Measurements from ENCODE around the gene MGST2.
"Not testable (repeated sequence)": the region's sequence is repeated elsewhere in the genome, so short reads cannot be mapped to it uniquely, and the experiment has no call there.

MGST2 gene

GRCh38 chr4:139672732-139673131 is 7.1 kb downstream of the MGST2 start:
- DNase-seq, result no peak

DNA sequence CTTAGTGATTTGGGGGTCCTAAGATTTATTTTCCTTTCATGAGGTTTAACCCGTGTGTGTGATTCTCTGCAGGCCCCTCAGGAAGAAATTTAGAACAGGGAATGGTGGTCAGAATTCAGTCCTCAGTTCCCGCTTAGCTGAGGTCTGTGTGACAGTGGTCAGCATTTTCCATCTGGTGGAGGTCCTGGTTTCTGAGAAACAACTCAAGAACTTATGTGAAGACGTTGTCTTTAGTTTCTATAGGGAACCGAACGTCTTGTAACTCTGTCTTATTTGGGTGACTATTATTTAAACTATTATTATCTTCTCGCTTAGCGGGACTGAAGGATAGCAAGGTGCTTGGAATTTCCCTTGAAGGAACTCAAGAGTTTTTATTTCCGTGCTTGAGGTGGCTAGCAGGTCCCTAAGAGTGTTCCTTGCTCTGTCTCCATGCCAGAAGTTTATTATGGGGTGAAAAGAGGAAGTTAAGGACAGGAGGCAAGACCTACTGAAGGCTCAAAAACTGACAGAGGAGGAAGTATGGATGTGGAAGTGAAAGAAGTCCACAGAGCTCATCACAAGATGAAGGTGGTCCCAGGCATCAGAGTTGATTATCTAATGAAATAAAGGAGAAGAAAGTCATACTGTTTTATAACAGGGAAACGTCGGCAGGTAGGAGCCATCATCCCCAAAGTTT is 9.4 kb downstream of the MGST2 start:
- DNase-seq, result no peak

DNA sequence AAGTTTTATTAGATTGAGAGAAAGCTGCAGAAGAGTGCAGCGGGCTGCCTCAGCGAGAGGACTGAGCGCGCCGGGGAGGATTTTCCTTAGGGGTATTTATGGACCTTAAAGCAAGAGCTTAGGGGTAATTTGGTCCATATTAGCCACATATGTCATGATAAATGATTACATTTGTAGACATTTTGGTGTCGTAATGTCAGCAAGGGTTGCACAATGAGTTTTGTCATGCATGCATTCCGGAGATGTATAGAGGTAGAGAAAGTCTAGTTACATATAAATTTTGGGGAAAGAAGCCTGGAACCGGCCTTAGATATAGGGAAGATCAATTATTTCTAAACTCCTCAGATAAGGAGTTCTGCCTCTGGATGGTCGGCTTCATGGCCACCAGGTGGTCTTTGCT is 10.0 kb downstream of the MGST2 start:
- no peak for DNase-seq

GRCh38 chr4:139676365-139676764 is 10.7 kb downstream of the MGST2 start:
- DNase-seq, result no peak

DNA sequence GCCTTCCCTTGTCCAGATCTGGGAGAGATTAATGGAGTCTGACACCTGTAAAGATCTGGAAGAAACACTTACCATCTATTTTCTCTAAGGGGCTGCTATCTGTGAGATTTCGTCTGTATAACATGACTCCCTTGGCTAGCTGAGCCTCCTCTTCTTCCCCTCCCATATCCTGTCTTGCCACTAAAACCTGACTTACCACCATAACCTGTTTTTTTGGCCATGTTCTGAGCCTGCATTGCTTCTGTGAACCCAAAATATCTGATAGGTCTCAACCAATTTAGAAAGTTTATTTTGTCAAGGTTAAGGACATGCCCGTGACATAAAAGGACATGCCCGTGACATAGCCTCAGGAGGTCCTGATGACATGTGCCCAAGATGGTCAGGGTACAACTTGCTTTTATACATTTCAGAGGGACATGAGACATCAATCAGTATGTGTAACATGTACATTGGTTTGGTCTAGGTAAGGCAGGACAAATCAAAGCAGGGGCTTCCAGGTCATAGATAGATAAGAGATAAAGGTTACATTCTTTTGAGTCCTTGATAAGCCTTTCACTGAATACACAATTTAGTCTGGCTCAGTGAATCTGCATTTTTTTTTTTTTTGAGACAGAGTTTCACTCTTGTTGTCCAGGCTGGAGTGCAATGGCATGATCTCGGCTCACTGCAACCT is 11.4 kb downstream of the MGST2 start:
- no peak for DNase-seq

DNA sequence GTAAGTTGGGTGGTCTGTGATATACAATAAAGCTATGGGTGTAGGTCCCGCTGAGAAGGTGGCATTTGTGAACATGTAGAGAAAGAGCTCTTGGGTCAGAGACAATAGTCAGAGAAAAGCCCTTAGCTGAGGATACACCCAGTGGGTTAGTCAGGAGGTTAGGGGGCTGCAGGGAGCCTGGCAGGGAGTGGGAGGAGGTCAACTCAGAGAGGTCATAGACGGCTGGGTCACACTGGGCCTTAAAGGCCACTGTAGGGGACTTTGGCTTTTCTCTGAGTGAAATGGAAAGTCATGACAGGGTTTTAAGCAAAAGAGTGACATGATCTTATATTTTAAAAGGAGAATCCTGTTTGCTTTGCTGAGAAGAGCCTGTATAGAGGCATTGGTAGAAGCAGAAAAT is 16.7 kb downstream of the MGST2 start:
- no peak for DNase-seq

DNA sequence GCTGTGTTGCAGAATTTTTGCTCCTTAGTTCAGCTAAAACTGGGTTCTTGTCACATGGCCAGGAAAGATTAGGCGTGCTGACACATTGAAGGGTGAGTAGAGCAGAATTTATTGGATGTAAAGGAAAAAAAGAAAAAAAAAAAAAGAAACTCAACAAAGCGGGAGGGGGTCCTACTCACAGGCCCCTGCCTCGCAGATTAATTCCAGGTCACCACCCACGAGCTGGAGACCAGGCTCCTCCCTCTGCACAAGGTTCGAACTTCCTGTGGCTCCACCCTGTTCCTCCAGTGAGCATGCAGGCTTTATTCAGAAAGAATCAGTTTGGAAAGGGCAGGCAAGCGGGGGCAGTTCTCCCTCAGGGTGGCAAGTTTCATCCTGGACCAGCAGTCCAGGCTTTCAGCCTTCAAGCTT is 17.1 kb downstream of the MGST2 start:
- no peak for DNase-seq

GRCh38 chr4:139684351-139684750 is 18.7 kb downstream of the MGST2 start:
- DNase-seq, result no peak

DNA sequence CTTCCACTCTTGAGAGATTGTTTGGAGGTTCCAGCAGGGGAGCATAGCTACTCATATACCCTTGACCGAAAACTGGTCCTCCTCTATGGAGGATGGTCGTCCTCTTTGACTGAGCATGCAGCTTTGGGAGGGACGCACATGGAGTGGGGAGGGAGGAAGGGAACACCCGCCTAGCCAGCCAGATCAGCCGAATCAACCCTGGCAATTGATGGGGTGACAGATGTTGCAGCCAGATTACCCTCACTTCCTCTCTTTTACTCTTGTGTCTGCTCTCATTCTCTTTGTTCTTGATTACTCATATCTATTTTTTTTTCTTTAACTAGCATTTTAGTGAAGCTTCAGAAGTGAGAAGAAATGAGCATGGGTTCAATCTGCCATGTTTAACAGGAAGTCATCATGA is 19.6 kb downstream of the MGST2 start:
- DNase-seq, result no peak

GRCh38 chr4:139686130-139686529 is 20.5 kb downstream of the MGST2 start:
- DNase-seq, result no peak

DNA sequence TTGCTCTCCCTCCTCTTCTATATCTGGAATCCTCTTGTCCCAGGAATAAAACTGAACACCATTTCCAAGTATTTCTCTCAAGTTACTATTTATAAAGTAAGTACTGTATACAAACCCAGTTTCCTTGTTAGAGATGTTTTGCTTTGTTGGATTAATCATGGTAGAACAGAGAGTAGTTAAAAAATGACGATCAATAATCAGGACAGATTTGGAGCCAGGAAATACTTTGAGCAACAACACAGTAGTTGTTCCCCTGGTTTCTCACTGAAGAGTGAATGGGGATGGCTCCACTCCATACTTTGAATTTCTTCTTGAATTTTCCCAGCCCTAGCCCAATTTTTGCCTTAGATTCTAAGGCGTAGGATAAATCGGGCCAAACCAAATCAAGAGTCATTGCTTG is 21.4 kb downstream of the MGST2 start:
- DNase-seq, result no peak

DNA sequence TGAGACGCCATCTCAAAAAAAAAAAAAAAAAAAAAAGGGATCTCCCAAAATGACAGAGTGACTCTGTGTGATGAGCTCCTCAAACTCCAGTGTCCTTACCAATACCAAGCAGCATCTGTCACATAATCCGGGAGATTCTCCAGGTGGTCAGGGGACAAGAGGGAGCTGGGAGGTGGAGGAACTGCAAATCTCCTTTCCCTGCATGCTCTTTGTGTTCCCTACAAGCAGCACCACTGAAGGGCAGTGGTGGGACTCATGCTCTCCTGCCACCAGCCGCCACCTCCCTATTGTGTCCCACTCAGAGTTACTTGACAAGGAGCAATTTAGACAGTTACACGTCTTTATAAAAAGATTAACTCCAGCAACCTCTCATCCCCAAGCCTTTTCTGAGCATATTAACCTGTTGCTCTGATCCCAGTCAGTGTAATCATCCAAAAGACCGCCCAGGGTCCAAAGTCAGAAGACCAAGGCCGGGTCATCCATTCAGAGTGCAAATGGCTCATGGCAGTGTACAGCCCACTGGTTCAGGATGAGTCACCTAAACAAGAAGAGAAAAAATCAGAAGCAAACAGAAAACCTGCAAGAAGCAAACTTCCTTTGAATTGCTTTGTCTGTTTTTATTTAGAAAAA is 23.6 kb downstream of the MGST2 start:
- no peak for DNase-seq

GRCh38 chr4:139690419-139690818 is 24.8 kb downstream of the MGST2 start:
- DNase-seq, result no peak

GRCh38 chr4:139692309-139693012 is 26.8 kb downstream of the MGST2 start:
- DNase-seq, result peak; percentile 81

DNA sequence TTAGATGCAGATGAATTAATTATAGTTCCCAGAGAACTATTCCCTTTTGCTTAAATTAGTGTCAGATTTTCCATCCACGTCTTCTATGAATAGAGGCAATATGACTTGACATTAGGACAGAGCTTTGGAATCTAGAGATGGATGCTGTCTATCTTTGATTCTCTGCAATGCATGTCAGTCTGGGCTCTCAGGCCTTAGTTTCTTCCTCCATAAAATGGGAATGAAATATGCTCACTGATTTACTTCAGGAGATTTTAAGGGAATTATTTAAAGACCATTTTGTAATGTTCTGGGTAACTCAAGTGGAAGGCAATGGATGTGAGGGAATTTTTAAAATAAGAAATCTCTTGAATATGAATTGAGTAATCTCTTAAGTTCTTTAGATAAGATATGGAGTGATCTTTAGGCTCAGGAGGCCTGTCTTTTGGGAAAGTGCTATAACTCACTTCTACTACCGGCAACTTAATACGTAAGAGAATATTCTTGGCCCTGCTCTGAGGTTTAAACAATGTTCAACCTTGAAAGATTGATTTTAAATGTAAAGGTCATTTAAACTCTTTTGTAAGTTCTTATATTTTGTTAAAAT is 29.0 kb downstream of the MGST2 start:
- DNase-seq, result no peak

GRCh38 chr4:139696491-139696890 is 30.9 kb downstream of the MGST2 start:
- no peak for DNase-seq

GRCh38 chr4:139698167-139698925 is 32.7 kb downstream of the MGST2 start:
- DNase-seq, result not testable (repeated sequence)

GRCh38 chr4:139700568-139700967 is 34.9 kb downstream of the MGST2 start:
- DNase-seq, result no peak

DNA sequence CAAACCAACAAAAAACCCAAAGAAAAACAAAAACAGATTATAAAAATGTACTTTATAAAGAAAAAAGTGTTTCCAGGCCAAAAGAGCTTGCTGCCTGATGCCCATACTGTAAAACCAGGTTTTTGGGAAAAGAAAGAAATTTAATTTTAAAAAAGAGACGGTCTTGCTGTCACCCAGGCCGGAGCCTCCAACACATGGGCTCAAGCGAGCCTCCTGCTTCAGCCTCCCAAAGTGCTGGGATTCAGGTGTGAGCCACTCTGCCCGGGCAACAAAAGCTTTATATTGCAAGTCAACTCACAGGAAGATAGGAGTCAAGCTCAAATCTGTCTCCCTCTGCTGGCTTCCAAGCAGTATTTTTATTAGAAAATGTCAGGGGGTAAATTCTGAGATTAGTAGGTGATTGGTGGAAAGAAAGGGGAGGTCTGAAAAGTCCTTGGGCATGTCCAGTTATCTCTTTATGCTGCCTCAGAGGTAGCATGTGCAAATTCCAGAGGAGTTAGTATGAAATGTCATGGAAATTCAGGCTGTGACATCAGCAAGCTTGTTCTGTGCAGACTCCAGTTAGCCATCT is 39.4 kb downstream of the MGST2 start:
- no peak for DNase-seq

DNA sequence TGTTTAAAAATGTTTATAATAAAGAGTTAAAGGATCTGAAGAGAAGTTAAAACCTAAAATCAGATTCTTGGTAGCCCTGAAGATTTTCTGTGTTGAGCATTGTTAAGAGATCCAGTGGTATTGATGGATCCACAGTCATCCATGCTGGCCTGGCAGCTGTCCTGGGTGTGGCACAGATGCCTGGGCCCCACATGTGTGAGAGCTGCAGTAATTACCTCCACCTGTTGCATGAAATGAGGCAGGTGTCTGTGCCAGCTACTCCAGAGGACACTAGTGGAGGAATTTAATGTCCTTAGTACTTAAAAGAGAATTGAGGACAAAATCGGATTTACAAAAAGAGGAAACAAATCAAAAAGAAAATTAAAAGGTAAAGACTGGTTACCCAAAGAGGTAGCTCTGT is 44.0 kb downstream of the MGST2 start:
- DNase-seq, result no peak

DNA sequence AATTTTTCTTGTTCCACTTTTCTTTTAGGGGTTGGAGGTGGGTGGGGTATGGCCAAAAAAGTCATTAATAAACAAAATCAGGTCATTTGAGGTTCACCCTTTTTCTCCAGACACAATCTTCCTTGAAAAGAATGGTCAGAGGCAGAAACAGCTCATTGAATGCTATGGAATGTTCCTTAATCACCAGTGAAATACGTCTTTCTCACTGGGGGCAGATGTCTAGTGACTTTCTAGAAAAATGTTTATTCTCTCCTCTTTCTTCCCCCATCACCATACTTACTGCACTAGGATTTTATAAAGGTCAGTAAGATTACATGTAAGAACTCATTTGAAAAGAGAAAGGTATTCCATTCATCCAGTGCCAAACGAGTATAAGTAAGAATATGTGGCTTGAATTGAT is 44.5 kb downstream of the MGST2 start:
- no peak for DNase-seq

DNA sequence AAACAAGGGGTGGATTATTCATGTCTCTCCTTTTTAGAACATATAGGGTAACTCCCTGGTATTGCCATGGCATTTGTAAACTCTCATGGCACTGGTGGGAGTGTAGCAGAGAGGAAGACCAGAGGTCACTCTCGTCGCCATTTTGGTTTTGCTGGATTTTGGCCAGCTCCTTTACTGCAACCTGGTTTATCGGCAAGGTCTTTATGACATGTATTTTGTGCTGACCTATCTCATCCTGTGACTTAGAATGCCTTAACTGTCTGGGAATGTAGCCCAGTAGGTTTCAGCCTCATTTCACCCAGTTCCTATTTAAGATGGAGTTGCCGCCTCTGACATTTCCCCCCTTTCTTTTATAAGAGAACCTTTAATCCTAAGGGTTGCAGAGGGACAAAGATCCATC is 45.8 kb downstream of the MGST2 start:
- DNase-seq, result no peak

Measured in NCI-H1694 (cell line).